ENCODE data around the gene CHID1. TPM values are rescaled to one million over a fixed set of nuclear protein-coding genes. Genes with fewer than 3 reads are reported as not detected.

The CHID1 gene
- total RNA-seq, 1 donor from 2014 or later = 112 TPM

DNA sequence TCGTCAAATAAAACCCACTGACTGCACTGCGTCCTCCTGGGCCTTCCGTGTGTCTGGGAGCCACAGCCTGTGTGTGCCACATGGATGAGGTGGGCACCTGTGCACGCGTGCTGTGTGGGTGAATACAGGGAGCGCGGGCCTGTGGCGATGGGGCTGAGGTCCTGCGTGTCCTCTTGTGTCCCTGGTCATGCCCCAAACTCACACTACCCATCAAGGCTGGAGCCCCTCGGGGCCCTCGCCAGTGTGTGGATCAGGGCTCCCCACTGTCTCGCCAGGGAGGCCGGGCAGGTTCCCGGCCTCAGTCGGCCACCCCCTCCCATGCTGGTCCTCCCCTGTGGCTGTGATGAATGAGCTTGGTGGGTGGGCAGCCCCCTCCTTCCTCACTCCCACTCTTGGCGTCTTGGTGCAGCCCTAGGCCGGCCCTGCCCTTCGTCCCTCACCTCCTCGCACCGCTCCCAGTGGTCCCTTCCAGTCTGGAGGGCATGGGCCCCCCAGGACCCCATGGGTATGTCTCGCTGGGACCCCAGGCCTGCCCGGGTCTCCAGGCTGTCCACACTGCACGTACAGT, 78.6 kb downstream of the CHID1 start:
- Mint-ChIP-seq H3K4me3 (ENCODE audit: unreplicated experiment) (peak overlapping the region; percentile 62), H3K9me3 (ENCODE audit: unreplicated experiment) (no peaks in the 10 kb centered on the region), H3K27me3 (ENCODE audit: unreplicated experiment) (no peaks in the 10 kb centered on the region), H3K4me1 (ENCODE audit: unreplicated experiment) (peaks cover 63% of the 10 kb centered on the region), H3K36me3 (ENCODE audit: unreplicated experiment) (no peaks in the 10 kb centered on the region), H3K27ac (ENCODE audit: unreplicated experiment) (peak overlapping the region; percentile 57)
- DNase-seq (ENCODE audit: extremely low spot score, unreplicated experiment) = no peak
- TF ChIP-seq, protein P1, sequence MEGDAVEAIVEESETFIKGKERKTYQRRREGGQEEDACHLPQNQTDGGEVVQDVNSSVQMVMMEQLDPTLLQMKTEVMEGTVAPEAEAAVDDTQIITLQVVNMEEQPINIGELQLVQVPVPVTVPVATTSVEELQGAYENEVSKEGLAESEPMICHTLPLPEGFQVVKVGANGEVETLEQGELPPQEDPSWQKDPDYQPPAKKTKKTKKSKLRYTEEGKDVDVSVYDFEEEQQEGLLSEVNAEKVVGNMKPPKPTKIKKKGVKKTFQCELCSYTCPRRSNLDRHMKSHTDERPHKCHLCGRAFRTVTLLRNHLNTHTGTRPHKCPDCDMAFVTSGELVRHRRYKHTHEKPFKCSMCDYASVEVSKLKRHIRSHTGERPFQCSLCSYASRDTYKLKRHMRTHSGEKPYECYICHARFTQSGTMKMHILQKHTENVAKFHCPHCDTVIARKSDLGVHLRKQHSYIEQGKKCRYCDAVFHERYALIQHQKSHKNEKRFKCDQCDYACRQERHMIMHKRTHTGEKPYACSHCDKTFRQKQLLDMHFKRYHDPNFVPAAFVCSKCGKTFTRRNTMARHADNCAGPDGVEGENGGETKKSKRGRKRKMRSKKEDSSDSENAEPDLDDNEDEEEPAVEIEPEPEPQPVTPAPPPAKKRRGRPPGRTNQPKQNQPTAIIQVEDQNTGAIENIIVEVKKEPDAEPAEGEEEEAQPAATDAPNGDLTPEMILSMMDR (IDR thresholded peaks at IDR 0.05) = no peak

DNA sequence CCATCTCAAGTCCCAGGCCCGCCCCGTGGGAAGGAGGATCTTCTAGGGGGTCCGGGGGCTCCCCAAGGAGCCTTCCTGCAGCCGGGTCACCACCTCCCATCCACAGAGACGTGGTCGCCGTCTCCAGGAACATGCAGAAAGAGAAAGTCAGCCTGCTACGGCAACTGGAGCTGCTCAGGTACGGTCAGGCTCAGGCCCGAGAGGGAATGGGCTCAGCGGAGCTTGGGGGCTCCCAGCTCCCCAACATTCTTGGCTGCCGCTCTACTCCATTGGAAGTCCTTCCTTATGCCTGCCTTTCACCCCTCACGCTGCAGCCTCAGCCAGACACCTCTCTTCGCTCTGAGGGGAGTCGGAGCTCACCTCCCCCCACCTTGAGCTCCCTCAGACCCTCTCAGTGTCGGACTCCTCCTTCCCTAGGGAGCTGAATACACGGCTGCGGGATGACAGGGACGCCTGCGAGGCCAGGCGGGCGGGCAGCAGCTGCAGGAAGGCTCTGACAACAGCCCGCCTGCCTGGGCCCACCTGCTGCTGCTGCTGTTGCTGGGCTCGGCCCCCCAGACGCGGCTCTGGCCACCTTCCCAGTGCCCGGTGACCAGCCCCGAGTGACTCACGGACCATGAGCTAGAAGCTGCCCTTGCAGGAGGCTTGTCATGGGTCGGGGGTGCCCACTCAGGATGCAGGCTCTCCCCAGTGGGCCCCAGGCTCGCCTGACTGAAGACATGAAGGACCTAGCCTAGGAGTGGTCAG, 79.3 kb downstream of the CHID1 start:
- DNase-seq (ENCODE audit: extremely low spot score, unreplicated experiment) = no peak
- Mint-ChIP-seq H3K9me3 (ENCODE audit: unreplicated experiment) (no peaks in the 10 kb centered on the region), H3K27me3 (ENCODE audit: unreplicated experiment) (no peaks in the 10 kb centered on the region), H3K27ac (ENCODE audit: unreplicated experiment) (peak overlapping the region; percentile 23), H3K36me3 (ENCODE audit: unreplicated experiment) (no peaks in the 10 kb centered on the region), H3K4me3 (ENCODE audit: unreplicated experiment) (peak overlapping the region; percentile 62), H3K4me1 (ENCODE audit: unreplicated experiment) (peaks cover 67% of the 10 kb centered on the region)
- TF ChIP-seq, protein P1 (IDR thresholded peaks at IDR 0.05) = no peak

DNA sequence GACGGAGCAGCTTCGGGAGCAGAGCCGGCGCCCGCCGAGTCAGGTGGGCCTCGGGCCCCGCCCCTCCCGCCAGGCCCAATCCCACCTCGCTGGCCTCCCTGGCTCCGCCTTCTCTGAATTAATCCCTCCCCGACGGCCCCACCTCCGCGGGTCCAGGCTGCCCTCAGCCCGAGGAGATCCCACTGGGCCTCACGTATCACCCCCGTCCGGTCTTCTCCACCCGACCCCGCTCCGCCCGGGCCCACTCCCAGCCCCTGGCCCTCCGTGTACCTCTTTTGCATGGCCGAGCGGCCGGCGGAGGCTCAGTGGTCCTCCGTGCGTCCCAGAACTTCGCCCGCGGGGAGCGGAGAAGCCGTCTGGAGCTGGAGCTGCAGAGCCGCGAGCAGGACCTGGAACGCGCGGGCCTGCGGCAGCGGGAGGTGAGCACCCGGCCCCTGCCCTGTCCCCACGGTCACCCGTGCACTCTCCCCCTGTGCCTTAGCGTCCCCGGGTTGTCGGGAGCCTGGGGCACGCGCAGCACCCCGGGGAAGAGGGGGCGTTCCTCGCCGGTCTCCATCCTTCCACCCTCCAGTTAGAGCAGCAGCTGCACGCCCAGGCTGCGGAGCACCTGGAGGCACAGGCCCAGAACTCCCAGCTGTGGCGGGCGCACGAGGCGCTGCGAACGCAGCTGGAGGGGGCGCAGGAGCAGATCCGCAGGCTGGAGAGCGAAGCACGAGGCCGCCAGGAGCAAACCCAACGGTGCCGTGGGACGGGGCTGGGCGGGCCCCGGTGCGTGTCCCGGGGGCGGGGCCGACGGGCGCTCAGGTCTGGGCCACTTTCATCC, 80.1 kb downstream of the CHID1 start:
- Mint-ChIP-seq H3K9me3 (ENCODE audit: unreplicated experiment) (no peaks in the 10 kb centered on the region), H3K4me3 (ENCODE audit: unreplicated experiment) (peak overlapping the region; percentile 58), H3K36me3 (ENCODE audit: unreplicated experiment) (no peaks in the 10 kb centered on the region), H3K4me1 (ENCODE audit: unreplicated experiment) (peaks cover 67% of the 10 kb centered on the region), H3K27me3 (ENCODE audit: unreplicated experiment) (no peaks in the 10 kb centered on the region), H3K27ac (ENCODE audit: unreplicated experiment) (no peak overlapping the region)
- DNase-seq (ENCODE audit: extremely low spot score, unreplicated experiment) = no peak
- TF ChIP-seq, protein P1 (IDR thresholded peaks at IDR 0.05) = no peak

DNA sequence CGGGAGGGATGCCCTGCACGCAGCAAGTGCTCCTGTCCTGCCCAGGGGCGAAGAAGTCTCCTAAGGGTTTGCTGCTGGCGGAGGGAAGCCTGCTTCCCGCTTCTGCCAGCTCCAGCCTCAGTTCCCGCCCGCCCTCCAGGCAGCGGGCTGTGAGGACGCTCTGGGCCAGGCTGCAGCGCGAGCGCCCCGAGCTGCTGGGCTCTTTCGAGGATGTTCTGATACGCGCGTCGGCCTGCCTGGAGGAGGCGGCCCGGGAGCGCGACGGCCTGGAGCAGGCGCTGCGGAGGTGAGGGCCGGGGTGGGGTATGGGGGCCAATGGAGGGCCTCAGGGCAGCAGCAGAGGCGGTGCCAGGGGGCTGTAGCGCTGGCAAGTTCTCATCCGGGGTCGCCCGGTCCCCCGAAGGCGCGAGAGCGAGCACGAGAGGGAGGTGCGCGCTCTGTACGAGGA, 80.7 kb downstream of the CHID1 start:
- no peak for DNase-seq (ENCODE audit: extremely low spot score, unreplicated experiment)
- Mint-ChIP-seq H3K4me3 (ENCODE audit: unreplicated experiment) (peak overlapping the region; percentile 58), H3K4me1 (ENCODE audit: unreplicated experiment) (peaks cover 62% of the 10 kb centered on the region), H3K27ac (ENCODE audit: unreplicated experiment) (peak overlapping the region; percentile 54), H3K27me3 (ENCODE audit: unreplicated experiment) (no peaks in the 10 kb centered on the region), H3K36me3 (ENCODE audit: unreplicated experiment) (peaks cover 5% of the 10 kb centered on the region), H3K9me3 (ENCODE audit: unreplicated experiment) (no peaks in the 10 kb centered on the region)
- TF ChIP-seq, protein P1 (IDR thresholded peaks at IDR 0.05) = no peak
